ENCODE results near the gene AGBL3. TPM values are rescaled to one million over a fixed set of nuclear protein-coding genes. Genes with fewer than 3 reads are reported as not detected.

AGBL3 gene
- total RNA-seq, 4 donors from 2014 or later = 0.41 to 2.6 (median 1.1) TPM; not detected in 1

DNA sequence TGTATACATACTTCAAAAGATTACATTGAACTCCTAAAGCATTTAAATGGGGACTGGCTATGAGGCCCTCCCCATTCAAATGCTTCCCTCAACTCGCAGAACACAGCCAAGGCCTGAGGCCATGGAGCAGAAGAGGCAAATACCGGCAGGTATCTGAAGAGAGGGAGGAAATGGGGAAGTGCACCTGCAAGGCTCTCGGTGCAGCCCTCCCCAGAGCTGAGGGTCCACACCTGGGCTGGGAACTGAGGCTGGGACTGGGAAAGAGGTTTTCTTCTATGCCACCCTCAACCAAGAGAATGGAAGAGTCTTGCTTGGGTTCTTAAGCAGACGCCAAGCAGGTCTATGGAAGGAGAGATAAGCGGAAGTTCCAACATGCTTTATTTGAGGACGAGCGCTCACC lies 197.2 kb downstream of the AGBL3 start:
- H3K27me3 ChIP-seq = no peaks in the 10 kb centered on the region
- peaks cover 0 to 18% (median 7%) of the 10 kb centered on the region in 4 donors for H3K36me3 ChIP-seq
- H3K27ac ChIP-seq = no peak overlapping the region
- DNase-seq = no peak
- no peaks in the 10 kb centered on the region for H3K4me1 ChIP-seq
- in situ Hi-C loops (cut with MboI; ENCODE audit: low pct_ligation_motif_present in 1 of 4, low pct_unique_long_range_greater_than_20kb in 1 of 4, low sequenced_read_pairs in 3 of 4) (loop anchor here in 1 of 4 donors (25.0 kb wide), 1 partner anchor 521 kb away; no protein-coding TSS in a partner anchor), intact Hi-C loops (cut with DNase I; ENCODE audit: low total_unique reads) (no loop called here)
- 95 to 97% methylated on average over 4 to 7 of the region's 7 CpGs for WGBS, 2 donors (ENCODE audit: low coverage in 1 of 2)
- TF ChIP-seq POLR2AphosphoS5 (IDR thresholded peaks at IDR 0.05) = no peak
- peaks cover 21 to 30% of the 10 kb centered on the region in 2 donors for H3K9me3 ChIP-seq
- no peak overlapping the region for H3K4me3 ChIP-seq

DNA sequence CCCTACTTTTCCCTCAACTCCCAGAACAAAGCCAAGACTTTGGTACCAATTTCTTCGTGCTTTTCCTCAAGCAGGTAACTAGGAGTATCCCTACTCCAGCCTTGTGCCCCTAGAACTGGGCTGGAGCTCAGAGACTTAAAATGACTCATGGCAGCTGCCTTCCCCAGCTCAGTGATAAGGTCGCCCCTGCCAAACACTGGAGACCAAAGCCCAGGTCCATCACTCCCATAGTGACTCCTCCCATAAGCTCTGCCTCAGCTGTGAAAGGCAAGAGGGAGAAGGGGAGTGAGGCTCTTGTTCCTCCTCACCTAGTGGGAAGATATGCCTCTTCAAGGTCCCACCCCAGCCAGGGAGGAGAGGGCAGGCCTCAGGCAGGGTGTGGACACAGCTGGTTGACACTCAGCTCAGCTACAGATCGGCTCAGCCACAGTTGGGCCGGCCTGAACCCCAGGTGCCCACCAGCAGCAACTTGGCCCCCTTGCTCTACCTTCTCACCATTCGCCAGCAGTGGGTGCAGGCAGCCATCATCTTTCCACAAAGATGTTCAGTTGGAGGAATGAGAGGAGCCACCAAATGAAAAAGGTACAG lies 198.0 kb downstream of the AGBL3 start:
- H3K4me3 ChIP-seq = no peak overlapping the region
- no peak for DNase-seq
- TF ChIP-seq EP300 (IDR thresholded peaks at IDR 0.05; ENCODE audit: low read depth) = no peak
- no peak for TF ChIP-seq POLR2A (IDR thresholded peaks at IDR 0.05)
- TF ChIP-seq, protein P1, sequence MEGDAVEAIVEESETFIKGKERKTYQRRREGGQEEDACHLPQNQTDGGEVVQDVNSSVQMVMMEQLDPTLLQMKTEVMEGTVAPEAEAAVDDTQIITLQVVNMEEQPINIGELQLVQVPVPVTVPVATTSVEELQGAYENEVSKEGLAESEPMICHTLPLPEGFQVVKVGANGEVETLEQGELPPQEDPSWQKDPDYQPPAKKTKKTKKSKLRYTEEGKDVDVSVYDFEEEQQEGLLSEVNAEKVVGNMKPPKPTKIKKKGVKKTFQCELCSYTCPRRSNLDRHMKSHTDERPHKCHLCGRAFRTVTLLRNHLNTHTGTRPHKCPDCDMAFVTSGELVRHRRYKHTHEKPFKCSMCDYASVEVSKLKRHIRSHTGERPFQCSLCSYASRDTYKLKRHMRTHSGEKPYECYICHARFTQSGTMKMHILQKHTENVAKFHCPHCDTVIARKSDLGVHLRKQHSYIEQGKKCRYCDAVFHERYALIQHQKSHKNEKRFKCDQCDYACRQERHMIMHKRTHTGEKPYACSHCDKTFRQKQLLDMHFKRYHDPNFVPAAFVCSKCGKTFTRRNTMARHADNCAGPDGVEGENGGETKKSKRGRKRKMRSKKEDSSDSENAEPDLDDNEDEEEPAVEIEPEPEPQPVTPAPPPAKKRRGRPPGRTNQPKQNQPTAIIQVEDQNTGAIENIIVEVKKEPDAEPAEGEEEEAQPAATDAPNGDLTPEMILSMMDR (IDR thresholded peaks at IDR 0.05) = no peak
- TF ChIP-seq POLR2AphosphoS5 (IDR thresholded peaks at IDR 0.05) = no peak
- WGBS, 2 donors (ENCODE audit: low coverage in 1 of 2) = 71 to 97% methylated on average over 1 to 5 of the region's 5 CpGs
- H3K27ac ChIP-seq = no peak overlapping the region
- no peaks in the 10 kb centered on the region for H3K27me3 ChIP-seq
- in situ Hi-C loops (cut with MboI; ENCODE audit: low pct_ligation_motif_present in 1 of 4, low pct_unique_long_range_greater_than_20kb in 1 of 4, low sequenced_read_pairs in 3 of 4) (loop anchor here in 1 of 4 donors (25.0 kb wide), 1 partner anchor 522 kb away; no protein-coding TSS in a partner anchor), intact Hi-C loops (cut with DNase I; ENCODE audit: low total_unique reads) (no loop called here)
- H3K4me1 ChIP-seq = no peaks in the 10 kb centered on the region
- peaks cover 0 to 22% (median 11%) of the 10 kb centered on the region in 4 donors for H3K36me3 ChIP-seq
- H3K9me3 ChIP-seq = peaks cover 21 to 30% of the 10 kb centered on the region in 2 donors

Other genes with a start within 250 kb of the AGBL3 start
- gene CALD1, start 206.9 kb upstream of the AGBL3 start, total RNA-seq = 100 to 1,000 TPM; 162 to 401 (median 226) TPM
- 10 to 100 TPM in 3 of 4 donors, 1 to 10 TPM in 1; 4.8 to 36.3 (median 28.9) TPM for gene TMEM140, start 161.6 kb downstream of the AGBL3 start, total RNA-seq
- 10 to 100 TPM; 30.8 to 88.3 (median 37.8) TPM for gene CYREN, start 184.2 kb downstream of the AGBL3 start, total RNA-seq
- gene WDR91, start 225.0 kb downstream of the AGBL3 start, total RNA-seq = 10 to 100 TPM in 2 of 4 donors, 1 to 10 TPM in 2; 6.7 to 19.9 (median 12.6) TPM
- gene STRA8, start 247.3 kb downstream of the AGBL3 start, total RNA-seq = not detected

Measured in transverse colon (tissue), 4 donors.